K562 treated with DMSO at 1 percent for 48 hours (cell line): ENCODE measurements around the gene ZFAND2B. TPM values are rescaled to one million over a fixed set of nuclear protein-coding genes. Genes with fewer than 3 reads are reported as not detected.

Experiments used
- total RNA-seq: library from RNA; unstranded; fragments of 300-600 nt; gene quantifications from 2 replicates; pipeline ENCODE4 v1.2.3, GENCODE V29; 2022; ENCODE audit warnings: low replicate concordance; ENCODE audit errors: extremely low read depth

The ZFAND2B gene
- total RNA-seq, result not detected in 2 replicates

GRCh38 chr2:219206328-219207133 lies at the start of gene ZFAND2B:
Gene ZFAND2B (plus strand): TSS chr2:219206782. CDS start chr2:219206988, 206 bp downstream.

GRCh38 chr2:219160186-219161017 lies 46.2 kb upstream of the ZFAND2B start, which contains the start of gene NHEJ1:
Gene NHEJ1 (minus strand): TSS chr2:219160815. CDS start chr2:219158362, 2,453 bp downstream.

GRCh38 chr2:219169930-219170654 lies 36.5 kb upstream of the ZFAND2B start, which contains the start of gene SLC23A3:
Gene SLC23A3 (minus strand): TSS chr2:219170029. CDS start chr2:219169984, 45 bp downstream.

GRCh38 chr2:219176818-219177551 lies 29.6 kb upstream of the ZFAND2B start, which contains the start of gene CNPPD1:
Gene CNPPD1 (minus strand): TSS chr2:219176925. CDS start chr2:219176828, 97 bp downstream.

GRCh38 chr2:219177552-219178376 lies 28.8 kb upstream of the ZFAND2B start, which contains the start of gene RETREG2:
Gene RETREG2 (plus strand): TSS chr2:219178275. CDS start chr2:219178353, 78 bp downstream.

GRCh38 chr2:219218732-219219701 lies 12.4 kb downstream of the ZFAND2B start, which contains the start of gene ABCB6:
Gene ABCB6 (minus strand): TSS chr2:219218958. CDS start chr2:219218673, 285 bp downstream.

GRCh38 chr2:219229305-219230058 lies 22.9 kb downstream of the ZFAND2B start, which contains the start of the genes ANKZF1 and ATG9A:
Gene ANKZF1 (plus strand): TSS chr2:219229806. CDS start chr2:219230258, 452 bp downstream.
Gene ATG9A (minus strand): TSS chr2:219229636. CDS start chr2:219228024, 1,612 bp downstream.

GRCh38 chr2:219245148-219245898 lies 38.7 kb downstream of the ZFAND2B start, which contains the start of the genes GLB1L and STK16:
Gene GLB1L (minus strand): TSS chr2:219245444. CDS start chr2:219243573, 1,871 bp downstream.
Gene STK16 (plus strand): TSS chr2:219245479. CDS start chr2:219246000, 521 bp downstream.

GRCh38 chr2:219252900-219253752 lies 46.5 kb downstream of the ZFAND2B start, which contains the start of gene TUBA4B:
Gene TUBA4B (plus strand): TSS chr2:219253243. CDS start chr2:219253408, 165 bp downstream.

GRCh38 chr2:219253753-219254589 lies 47.4 kb downstream of the ZFAND2B start, which contains the start of gene TUBA4A:
Gene TUBA4A (minus strand): TSS chr2:219253918. CDS start chr2:219253858, 60 bp downstream.

Other genes with a start within 250 kb of the ZFAND2B start
- not detected in 2 replicates for gene CDK5R2, start 247.1 kb upstream of the ZFAND2B start, total RNA-seq
- gene FEV, start 221.6 kb upstream of the ZFAND2B start, total RNA-seq, result not detected in 2 replicates
- not detected in 2 replicates for gene CRYBA2, start 213.4 kb upstream of the ZFAND2B start, total RNA-seq
- not detected in 2 replicates for gene CFAP65, start 165.3 kb upstream of the ZFAND2B start, total RNA-seq
- gene IHH, start 145.9 kb upstream of the ZFAND2B start, total RNA-seq, result not detected in 2 replicates
- gene NHEJ1, start 46.0 kb upstream of the ZFAND2B start, total RNA-seq, result not detected in 2 replicates
- gene SLC23A3, start 36.8 kb upstream of the ZFAND2B start, total RNA-seq, result not detected in 2 replicates
- gene CNPPD1, start 29.9 kb upstream of the ZFAND2B start, total RNA-seq, result not detected in 2 replicates
- not detected in 2 replicates for gene RETREG2, start 28.5 kb upstream of the ZFAND2B start, total RNA-seq
- gene ABCB6, start 12.2 kb downstream of the ZFAND2B start, total RNA-seq, result not detected in 2 replicates
- gene ATG9A, start 22.9 kb downstream of the ZFAND2B start, total RNA-seq, result not detected in 2 replicates
- not detected in 2 replicates for gene ANKZF1, start 23.0 kb downstream of the ZFAND2B start, total RNA-seq
- not detected in 2 replicates for gene GLB1L, start 38.7 kb downstream of the ZFAND2B start, total RNA-seq
- gene STK16, start 38.7 kb downstream of the ZFAND2B start, total RNA-seq, result not detected in 2 replicates
- not detected in 2 replicates for gene TUBA4B, start 46.5 kb downstream of the ZFAND2B start, total RNA-seq
- not detected in 2 replicates for gene TUBA4A, start 47.1 kb downstream of the ZFAND2B start, total RNA-seq
- gene DNAJB2, start 72.6 kb downstream of the ZFAND2B start, total RNA-seq, result not detected in 2 replicates
- gene PTPRN, start 102.6 kb downstream of the ZFAND2B start, total RNA-seq, result not detected in 2 replicates
- gene RESP18, start 126.0 kb downstream of the ZFAND2B start, total RNA-seq, result not detected in 2 replicates
- not detected in 2 replicates for gene DNPEP, start 181.1 kb downstream of the ZFAND2B start, total RNA-seq
- gene DES, start 211.6 kb downstream of the ZFAND2B start, total RNA-seq, result not detected in 2 replicates
- not detected in 2 replicates for gene SPEG, start 228.1 kb downstream of the ZFAND2B start, total RNA-seq